ENCODE data around the gene CYFIP1. TPM values are rescaled to one million over a fixed set of nuclear protein-coding genes. Genes with fewer than 3 reads are reported as not detected.

Gene CYFIP1
- total and polyA plus RNA-seq, 2 of the 13 experiments (the other 11 are each of a cell fraction or from before 2014, with no cell fraction given), result 38.1 to 58.3 TPM

DNA sequence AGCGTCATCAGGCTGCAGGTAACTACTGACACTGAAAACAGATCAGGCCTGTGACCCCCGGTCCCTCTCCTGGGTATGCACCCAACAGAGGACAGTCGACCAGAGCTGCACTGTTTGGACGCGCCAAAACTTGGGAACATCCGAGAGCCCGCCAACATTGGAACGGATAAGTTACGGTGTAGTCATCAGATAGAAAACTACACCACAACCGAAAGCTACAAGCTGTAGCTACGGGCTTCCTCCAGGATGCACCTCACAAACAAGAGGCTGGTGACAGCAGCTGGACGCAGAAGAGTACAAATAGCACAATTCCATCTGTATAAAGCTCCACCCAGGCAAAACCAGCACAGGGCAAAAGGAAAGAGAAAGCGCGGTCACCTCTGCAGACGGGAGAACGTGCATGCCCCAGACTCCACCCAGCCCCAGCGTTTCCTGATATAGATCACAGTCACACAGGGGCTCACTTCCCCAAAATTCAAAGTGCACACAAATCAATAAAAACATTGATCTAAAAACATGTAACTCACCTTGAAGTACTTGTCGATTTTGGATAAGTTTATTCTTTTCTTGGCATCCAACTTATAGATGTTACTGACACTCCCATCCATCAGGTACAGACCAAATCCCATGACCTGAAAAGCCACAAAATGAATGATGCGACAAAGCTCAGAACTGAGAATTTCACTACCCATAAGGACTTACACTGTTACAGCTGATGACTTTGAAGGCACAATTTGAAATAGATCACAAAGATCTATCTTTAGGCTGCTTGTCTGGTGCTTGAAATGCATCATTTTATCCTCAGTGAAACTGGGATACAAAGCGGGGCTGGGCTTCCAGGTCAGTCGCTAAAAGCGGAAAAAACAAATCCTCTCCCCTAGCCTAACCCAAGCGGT lies 43.3 kb downstream of the CYFIP1 start:
- in situ Hi-C loops (cut with HindIII; ENCODE audit: extremely low pct_ligation_motif_present, low pct_unique_long_range_greater_than_20kb) (no loop called here), intact Hi-C loops (cut with micrococcal nuclease; ENCODE audit: unreplicated experiment) (no loop called here)
- Histone ChIP-seq H3K27me3 (ENCODE audit: control insufficient read depth in 1 of 2, insufficient read depth in 2 of 2, low read length in 2 of 2) (no peaks in the 10 kb centered on the region), H3K4me1 (ENCODE audit: insufficient read depth, low read length) (0 out of 2 replicates have a peak, but pooled peaks cover 7% of the 10 kb centered on the region), H4K20me1 (ENCODE audit: insufficient read depth, low read length) (0 out of 2 replicates have a peak, but pooled peaks cover 4% of the 10 kb centered on the region), H3K4me3 (replicated peaks in 1 of 3; ENCODE audit: insufficient read depth in 1 of 3, low read depth in 2 of 3, low read length in 3 of 3) (no peak overlapping the region), H2AFZ (ENCODE audit: low read length) (no peak overlapping the region), H3K4me2 (ENCODE audit: low read depth, low read length) (no peak overlapping the region), H3K79me2 (ENCODE audit: insufficient read depth, low read length) (no peaks in the 10 kb centered on the region), H3K36me3 (replicated peaks in 1 of 2; ENCODE audit: control insufficient read depth in 1 of 2, insufficient read depth in 2 of 2, low read length in 2 of 2) (peaks cover 22 to 61% of the 10 kb centered on the region in 2 experiments), H3K27ac (ENCODE audit: extremely low read length, insufficient read depth, low read length) (no peak overlapping the region), H3K9me3 (ENCODE audit: low read length) (no peaks in the 10 kb centered on the region), H3K9ac (ENCODE audit: insufficient read depth, low read depth, low read length) (no peak overlapping the region)
- CTCF ChIA-PET (ENCODE audit: low intra/inter-chr PET ratio, low total read pairs), result no interaction called here
- 94% methylated on average over 22 of the region's 23 CpGs for WGBS (ENCODE audit: low lambda C conversion rate)
- POLR2A ChIA-PET, result no interaction called here
- BruUV-seq (replicated peaks), result no TSS peak
- no peak for FAIRE-seq
- ATAC-seq, result no peak
- no peak for DNase-seq (ENCODE audit: low spot score)
- TF ChIP-seq, protein P1, sequence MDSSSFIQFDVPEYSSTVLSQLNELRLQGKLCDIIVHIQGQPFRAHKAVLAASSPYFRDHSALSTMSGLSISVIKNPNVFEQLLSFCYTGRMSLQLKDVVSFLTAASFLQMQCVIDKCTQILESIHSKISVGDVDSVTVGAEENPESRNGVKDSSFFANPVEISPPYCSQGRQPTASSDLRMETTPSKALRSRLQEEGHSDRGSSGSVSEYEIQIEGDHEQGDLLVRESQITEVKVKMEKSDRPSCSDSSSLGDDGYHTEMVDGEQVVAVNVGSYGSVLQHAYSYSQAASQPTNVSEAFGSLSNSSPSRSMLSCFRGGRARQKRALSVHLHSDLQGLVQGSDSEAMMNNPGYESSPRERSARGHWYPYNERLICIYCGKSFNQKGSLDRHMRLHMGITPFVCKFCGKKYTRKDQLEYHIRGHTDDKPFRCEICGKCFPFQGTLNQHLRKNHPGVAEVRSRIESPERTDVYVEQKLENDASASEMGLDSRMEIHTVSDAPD (CRISPR knock-in tag; IDR thresholded peaks at IDR 0.05), result no peak
- TF ChIP-seq ZSCAN22 (CRISPR knock-in tag; IDR thresholded peaks at IDR 0.05) (no peak), PHF5A (CRISPR knock-in tag; IDR thresholded peaks at IDR 0.05; ENCODE audit: low read depth, unreplicated experiment) (no peak), GFI1 (CRISPR knock-in tag; IDR thresholded peaks at IDR 0.05; ENCODE audit: borderline replicate concordance) (no peak)
- TF ChIP-seq, protein P2, sequence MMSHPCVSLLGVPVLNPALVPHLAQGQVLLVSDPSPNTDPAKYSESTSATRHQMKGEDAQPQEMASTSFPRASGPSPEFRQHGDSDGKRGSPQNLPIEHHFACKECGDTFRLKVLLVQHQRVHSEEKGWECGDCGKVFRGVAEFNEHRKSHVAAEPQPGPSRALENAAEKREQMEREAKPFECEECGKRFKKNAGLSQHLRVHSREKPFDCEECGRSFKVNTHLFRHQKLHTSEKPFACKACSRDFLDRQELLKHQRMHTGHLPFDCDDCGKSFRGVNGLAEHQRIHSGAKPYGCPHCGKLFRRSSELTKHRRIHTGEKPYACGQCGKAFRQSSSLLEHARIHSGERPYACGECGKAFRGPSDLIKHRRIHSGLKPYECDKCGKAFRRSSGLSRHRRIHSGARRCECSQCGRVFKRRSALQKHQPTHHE (CRISPR knock-in tag; IDR thresholded peaks at IDR 0.05; ENCODE audit: borderline replicate concordance), result no peak
- TF ChIP-seq, protein P3, sequence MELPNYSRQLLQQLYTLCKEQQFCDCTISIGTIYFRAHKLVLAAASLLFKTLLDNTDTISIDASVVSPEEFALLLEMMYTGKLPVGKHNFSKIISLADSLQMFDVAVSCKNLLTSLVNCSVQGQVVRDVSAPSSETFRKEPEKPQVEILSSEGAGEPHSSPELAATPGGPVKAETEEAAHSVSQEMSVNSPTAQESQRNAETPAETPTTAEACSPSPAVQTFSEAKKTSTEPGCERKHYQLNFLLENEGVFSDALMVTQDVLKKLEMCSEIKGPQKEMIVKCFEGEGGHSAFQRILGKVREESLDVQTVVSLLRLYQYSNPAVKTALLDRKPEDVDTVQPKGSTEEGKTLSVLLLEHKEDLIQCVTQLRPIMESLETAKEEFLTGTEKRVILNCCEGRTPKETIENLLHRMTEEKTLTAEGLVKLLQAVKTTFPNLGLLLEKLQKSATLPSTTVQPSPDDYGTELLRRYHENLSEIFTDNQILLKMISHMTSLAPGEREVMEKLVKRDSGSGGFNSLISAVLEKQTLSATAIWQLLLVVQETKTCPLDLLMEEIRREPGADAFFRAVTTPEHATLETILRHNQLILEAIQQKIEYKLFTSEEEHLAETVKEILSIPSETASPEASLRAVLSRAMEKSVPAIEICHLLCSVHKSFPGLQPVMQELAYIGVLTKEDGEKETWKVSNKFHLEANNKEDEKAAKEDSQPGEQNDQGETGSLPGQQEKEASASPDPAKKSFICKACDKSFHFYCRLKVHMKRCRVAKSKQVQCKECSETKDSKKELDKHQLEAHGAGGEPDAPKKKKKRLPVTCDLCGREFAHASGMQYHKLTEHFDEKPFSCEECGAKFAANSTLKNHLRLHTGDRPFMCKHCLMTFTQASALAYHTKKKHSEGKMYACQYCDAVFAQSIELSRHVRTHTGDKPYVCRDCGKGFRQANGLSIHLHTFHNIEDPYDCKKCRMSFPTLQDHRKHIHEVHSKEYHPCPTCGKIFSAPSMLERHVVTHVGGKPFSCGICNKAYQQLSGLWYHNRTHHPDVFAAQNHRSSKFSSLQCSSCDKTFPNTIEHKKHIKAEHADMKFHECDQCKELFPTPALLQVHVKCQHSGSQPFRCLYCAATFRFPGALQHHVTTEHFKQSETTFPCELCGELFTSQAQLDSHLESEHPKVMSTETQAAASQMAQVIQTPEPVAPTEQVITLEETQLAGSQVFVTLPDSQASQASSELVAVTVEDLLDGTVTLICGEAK (IDR thresholded peaks at IDR 0.05), result no peak
- TF ChIP-seq, protein P3 (CRISPR knock-in tag; IDR thresholded peaks at IDR 0.05), result no peak
